H1 (cell line): ENCODE results near the gene RAB3C. TPM values are rescaled to one million over a fixed set of nuclear protein-coding genes. Genes with fewer than 3 reads are reported as not detected.

Experiments
- CTCF ChIA-PET: fragments of 300-600 bp; sonication (Branson Sonifier 250); formaldehyde crosslinking; loops from one replicate; lab custom pipeline; 2021; ENCODE audit not compliant: partially characterized antibody; lab: Charles Lee
- POLR2A ChIA-PET: fragments of 300-600 bp; sonication (Branson Sonifier 250); formaldehyde crosslinking; loops from one replicate; lab custom pipeline; 2021; ENCODE audit warnings: inconsistent platforms; ENCODE audit not compliant: partially characterized antibody; lab: Charles Lee
- DNase-seq, 2 experiments: peaks; one replicate each; pipeline versions ENCODE4 v3.0.0 to v3.0.0-alpha.2; 2010 to 2022; ENCODE audit warnings: low spot score in 2 of 2, low read depth in 1 of 2, mixed read lengths in 1 of 2
- FAIRE-seq: peaks from 2 replicates; lab custom pipeline; 2011; peaks lifted over from hg19 to GRCh38; lab: Jason Lieb, UNC
- H2AFZ ChIP-seq: 2 replicates; pipeline ENCODE4 v1.8.1; 2012; ENCODE audit warnings: low read length, inconsistent platforms
- H2AK5ac ChIP-seq: 2 replicates; pipeline ENCODE4 v1.6.1; 2013; ENCODE audit warnings: low read depth, low read length
- H2BK120ac ChIP-seq: replicated peaks from 2 replicates; pipeline ENCODE3; 2013; ENCODE audit warnings: low read depth, low read length, inconsistent platforms
- H2BK12ac ChIP-seq: 2 replicates; pipeline ENCODE4 v1.6.1; 2013; ENCODE audit warnings: low read depth, low read length
- H2BK15ac ChIP-seq: 2 replicates; pipeline ENCODE4 v1.6.1; 2013; ENCODE audit warnings: low read length
- H2BK20ac ChIP-seq: 2 replicates; pipeline ENCODE4 v1.6.1; 2013; ENCODE audit warnings: low read length
- H2BK5ac ChIP-seq: 2 replicates; pipeline ENCODE4 v1.6.1; 2013; ENCODE audit warnings: low read depth, low read length
- H3K14ac ChIP-seq: 2 replicates; pipeline ENCODE4 v1.6.1; 2013; ENCODE audit warnings: inconsistent platforms; ENCODE audit not compliant: insufficient read length
- H3K18ac ChIP-seq: 2 replicates; pipeline ENCODE4 v1.6.1; 2013; ENCODE audit warnings: low read length; ENCODE audit errors: extremely low read depth
- H3K23ac ChIP-seq: 2 replicates; pipeline ENCODE4 v1.6.1; 2013; ENCODE audit warnings: inconsistent platforms; ENCODE audit not compliant: insufficient read length
- H3K23me2 ChIP-seq: 2 replicates; pipeline ENCODE4 v1.6.1; 2013; ENCODE audit warnings: low read depth, low read length
- H3K27ac ChIP-seq: 2 replicates; pipeline ENCODE4 v1.6.1; 2011; ENCODE audit warnings: low read depth, low read length, inconsistent platforms
- H3K27me3 ChIP-seq, 4 experiments: replicated peaks in 1 of 4; 1 replicate in 1 of 4; 2 replicates in 3 of 4; pipeline versions ENCODE4 v1.6.1 to v1.8.1; 2011 to 2013; ENCODE audit warnings: low read length in 3 of 4, mild to moderate bottlenecking in 3 of 4, inconsistent platforms in 2 of 4, mixed read lengths in 2 of 4, moderate library complexity in 1 of 4; ENCODE audit not compliant: control insufficient read depth in 3 of 4, insufficient read depth in 3 of 4; ENCODE audit errors: extremely low read depth in 1 of 4
- H3K36me3 ChIP-seq, 4 experiments: 2 replicates each; pipeline versions ENCODE4 v1.6.1 to v1.8.1; 2011 to 2013; ENCODE audit warnings: mild to moderate bottlenecking in 4 of 4, low read length in 3 of 4, moderate library complexity in 2 of 4, control low read depth in 1 of 4, inconsistent platforms in 1 of 4; ENCODE audit not compliant: insufficient read depth in 4 of 4, control insufficient read depth in 2 of 4
- H3K4ac ChIP-seq: replicated peaks from 2 replicates; pipeline ENCODE3; 2013; ENCODE audit warnings: low read length, low read depth, mixed read lengths, inconsistent platforms; ENCODE audit not compliant: insufficient read length
- H3K4me1 ChIP-seq, 4 experiments: replicated peaks in 1 of 4; 1 replicate in 1 of 4; 2 replicates in 3 of 4; pipeline versions ENCODE4 v1.6.1 to v1.8.1; 2011 to 2013; ENCODE audit warnings: low read length in 3 of 4, inconsistent platforms in 2 of 4, mixed read lengths in 1 of 4; ENCODE audit not compliant: insufficient read depth in 4 of 4, control insufficient read depth in 3 of 4
- H3K4me2 ChIP-seq, 2 experiments: 2 replicates each; pipeline versions ENCODE4 v1.6.1 to v1.8.1; 2011 to 2013; ENCODE audit warnings: low read depth in 2 of 2, low read length in 2 of 2, control low read depth in 1 of 2, inconsistent platforms in 1 of 2, mild to moderate bottlenecking in 1 of 2; ENCODE audit not compliant: insufficient read depth in 1 of 2
- H3K4me3 ChIP-seq, 4 experiments: fragments of 200-600, 300-600 bp in 1 of 4; sonication (generic), shearing (Covaris generic), sonication (Bioruptor Twin) in 1 of 4; 2 replicates each; pipeline versions ENCODE4 v1.5.1 to v1.8.1; 2011 to 2016; ENCODE audit warnings: low read length in 4 of 4, low read depth in 3 of 4, control low read depth in 2 of 4, inconsistent platforms in 2 of 4, mild to moderate bottlenecking in 2 of 4, mixed read lengths in 1 of 4, moderate library complexity in 1 of 4; ENCODE audit not compliant: insufficient read depth in 2 of 4; ENCODE audit errors: extremely low read depth in 1 of 4
- H3K56ac ChIP-seq: replicated peaks from 2 replicates; pipeline ENCODE3; 2013; ENCODE audit warnings: low read depth, mild to moderate bottlenecking, mixed read lengths, low read length, inconsistent platforms; ENCODE audit not compliant: insufficient read length
- H3K79me1 ChIP-seq: 2 replicates; pipeline ENCODE4 v1.6.1; 2013; ENCODE audit warnings: low read depth, low read length, control low read depth
- H3K79me2 ChIP-seq, 2 experiments: 2 replicates each; pipeline versions ENCODE4 v1.6.1 to v1.8.1; 2012 to 2013; ENCODE audit warnings: low read length in 2 of 2, mild to moderate bottlenecking in 2 of 2, inconsistent platforms in 1 of 2; ENCODE audit not compliant: insufficient read depth in 2 of 2, control insufficient read depth in 1 of 2
- H3K9ac ChIP-seq, 4 experiments: replicated peaks in 1 of 4; 1 replicate in 1 of 4; 2 replicates in 3 of 4; pipeline versions ENCODE4 v1.6.1 to v1.8.1; 2011 to 2013; ENCODE audit warnings: low read depth in 3 of 4, low read length in 3 of 4, control low read depth in 2 of 4, mild to moderate bottlenecking in 2 of 4, moderate library complexity in 2 of 4, inconsistent platforms in 1 of 4; ENCODE audit errors: extremely low read depth in 1 of 4
- H3K9me3 ChIP-seq, 2 experiments: 2 replicates each; pipeline versions ENCODE4 v1.6.1 to v1.8.1; 2012 to 2013; ENCODE audit warnings: mild to moderate bottlenecking in 2 of 2, moderate library complexity in 2 of 2, control low read depth in 1 of 2, inconsistent platforms in 1 of 2, low read depth in 1 of 2, low read length in 1 of 2, mixed read lengths in 1 of 2; ENCODE audit not compliant: insufficient read depth in 2 of 2
- H4K20me1 ChIP-seq, 2 experiments: replicated peaks in 1 of 2; 2 replicates each; pipeline versions ENCODE3 to v1.8.1; 2011 to 2013; ENCODE audit warnings: inconsistent platforms in 2 of 2, low read length in 2 of 2, mild to moderate bottlenecking in 1 of 2; ENCODE audit not compliant: insufficient read depth in 2 of 2, control insufficient read depth in 1 of 2
- H4K5ac ChIP-seq: 2 replicates; pipeline ENCODE4 v1.6.1; 2013; ENCODE audit warnings: low read length, low read depth, mixed read lengths, inconsistent platforms; ENCODE audit not compliant: insufficient read length
- H4K8ac ChIP-seq: 2 replicates; pipeline ENCODE4 v1.8.0; 2013; ENCODE audit warnings: mild to moderate bottlenecking, moderate library complexity, low read length, inconsistent platforms; ENCODE audit not compliant: insufficient read depth; ENCODE audit errors: extremely low read depth
- H4K91ac ChIP-seq: replicated peaks from 2 replicates; pipeline ENCODE3; 2013; ENCODE audit warnings: low read length, mixed read lengths, inconsistent platforms; ENCODE audit not compliant: insufficient read length
- ASH2L ChIP-seq: fragments of 200-600, 300-600 bp; sonication (generic); IDR thresholded peaks from one replicate; pipeline ENCODE4 v1.7.1; 2017; ENCODE audit warnings: low read length
- BCL11A ChIP-seq, 2 experiments: IDR thresholded peaks; one replicate each; pipeline ENCODE4 v1.6.1; 2011; ENCODE audit warnings: low read depth in 2 of 2, low read length in 2 of 2, mild to moderate bottlenecking in 2 of 2
- CEBPB ChIP-seq: IDR thresholded peaks from 2 replicates; pipeline ENCODE4 v1.6.1; 2012; ENCODE audit warnings: low read depth, low read length
- FOSL1 ChIP-seq: IDR thresholded peaks from 2 replicates; pipeline ENCODE4 v1.6.1; 2011; ENCODE audit warnings: mild to moderate bottlenecking, low read depth, low read length, moderate library complexity; ENCODE audit not compliant: insufficient read depth
- KDM1A ChIP-seq: fragments of 200-600, 300-600 bp; sonication (generic); IDR thresholded peaks from 2 replicates; pipeline ENCODE4 v1.7.1; 2016; ENCODE audit warnings: mild to moderate bottlenecking, low read length, borderline replicate concordance
- KDM4A ChIP-seq: IDR thresholded peaks from one replicate; pipeline ENCODE4 v1.7.1; 2012; ENCODE audit warnings: low read depth, mild to moderate bottlenecking, moderate library complexity, low read length, inconsistent platforms; ENCODE audit not compliant: severe bottlenecking
- NRF1 ChIP-seq: IDR thresholded peaks from 2 replicates; pipeline ENCODE4 v1.6.1; 2011; ENCODE audit warnings: mild to moderate bottlenecking, low read depth, low read length, improper control_type of control experiment
- PHF8 ChIP-seq: fragments of 200-600 bp; sonication (generic); conservative IDR thresholded peaks from 2 replicates; pipeline ENCODE4 v1.7.1; 2012; ENCODE audit warnings: low read depth, mild to moderate bottlenecking, inconsistent platforms, low read length, moderate library complexity
- polyA plus RNA-seq, 7 experiments: library from polyadenylated mRNA; depleted of rRNA in 3 of 7; stranded (reverse) in 5 of 7; unstranded in 2 of 7; fragments of >200 nt in 5 of 7; fragments of 200-250 nt in 2 of 7; gene quantifications; 1 replicate in 5 of 7; 2 replicates in 1 of 7; 4 replicates in 1 of 7; pipeline versions ENCODE4 v1.2.1 to v1.2.3, GENCODE V29; 2011 to 2013; ENCODE audit warnings: missing spikeins in 2 of 7, mixed read lengths in 2 of 7
- total RNA-seq: library from RNA; stranded (reverse); fragmentation: NEBNext Ultra II Directional; extraction: Animal tissue kit (Norgen Biotek cat#: 25700); gene quantifications from 2 replicates; pipeline ENCODE4 v1.2.1, GENCODE V29; 2021

Gene RAB3C
- total and polyA plus RNA-seq, 2 of the 8 experiments (the other 6 are each of a cell fraction or from before 2014, with no cell fraction given): 14.7 to 18.3 TPM

DNA sequence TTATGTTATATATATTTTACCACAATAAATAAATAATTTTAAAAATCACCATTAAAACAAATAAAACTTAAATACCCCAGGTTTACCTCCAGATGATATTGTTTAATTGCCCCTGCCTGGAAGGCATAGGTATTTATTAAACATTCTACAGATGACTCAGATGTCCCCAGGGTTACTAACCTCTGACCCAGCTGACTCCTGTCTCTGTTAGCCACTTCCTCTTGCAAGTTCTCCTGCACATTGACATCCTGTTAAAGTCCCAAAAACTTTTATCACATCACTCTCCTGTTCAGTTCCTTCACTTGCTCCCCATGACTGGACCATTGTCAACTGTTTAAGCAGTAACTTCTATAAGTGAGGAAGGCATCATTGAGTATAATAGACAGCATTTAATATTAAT is 37.0 kb upstream of the RAB3C start:
- Histone ChIP-seq H2BK12ac (no peak overlapping the region), H3K27me3 (no peaks in the 10 kb centered on the region), H3K23ac (no peak overlapping the region), H3K9ac (no peak overlapping the region), H2BK5ac (no peak overlapping the region), H3K56ac (no peak overlapping the region), H2AK5ac (no peak overlapping the region), H2BK20ac (no peak overlapping the region), H3K4me3 (no peak overlapping the region), H3K14ac (no peak overlapping the region), H4K20me1 (no peaks in the 10 kb centered on the region), H3K36me3 (no peaks in the 10 kb centered on the region), H2BK15ac (no peak overlapping the region), H3K79me2 (no peaks in the 10 kb centered on the region), H3K27ac (no peak overlapping the region), H2AFZ (no peak overlapping the region), H3K23me2 (no peaks in the 10 kb centered on the region), H3K9me3 (peaks cover 0 to 8% of the 10 kb centered on the region in 2 experiments; a peak in 2 of 4 replicates), H2BK120ac (no peak overlapping the region), H3K79me1 (no peaks in the 10 kb centered on the region), H4K91ac (no peak overlapping the region), H4K5ac (no peak overlapping the region), H4K8ac (no peak overlapping the region), H3K4me1 (no peaks in the 10 kb centered on the region), H3K4ac (no peak overlapping the region), H3K18ac (no peak overlapping the region), H3K4me2 (no peak overlapping the region)
- no peak for FAIRE-seq
- CTCF ChIA-PET: no interaction called here
- no peak for DNase-seq
- TF ChIP-seq FOSL1: no peak
- no peak for TF ChIP-seq NRF1
- TF ChIP-seq KDM1A: no peak
- TF ChIP-seq KDM4A: no peak
- no peak for TF ChIP-seq CEBPB
- TF ChIP-seq BCL11A (IDR thresholded peaks at IDR 0.05; ENCODE audit: low read depth in 2 of 2, low read length in 2 of 2): no peak
- TF ChIP-seq ASH2L: no peak
- no peak for TF ChIP-seq PHF8
- POLR2A ChIA-PET: no interaction called here
